ENCODE results near the gene POU3F3.

GRCh38 chr2:104866122-104866864, 12.4 kb downstream of the POU3F3 start:
- TF ChIP-seq EZH2 (IDR thresholded peaks at IDR 0.05) (no peak), SIN3A (IDR thresholded peaks at IDR 0.05; ENCODE audit: low read depth) (no peak), RAD21 (IDR thresholded peaks at IDR 0.05; ENCODE audit: low read depth) (no peak), ZFX (IDR thresholded peaks at IDR 0.05) (no peak), ZNF274 (IDR thresholded peaks at IDR 0.05; ENCODE audit: low read depth, low read length) (no peak), MAX (IDR thresholded peaks at IDR 0.05) (no peak), EZH2phosphoT487 (IDR thresholded peaks at IDR 0.05; ENCODE audit: borderline replicate concordance) (no peak), TCF7L2 (IDR thresholded peaks at IDR 0.05; ENCODE audit: borderline replicate concordance, extremely low read depth, insufficient read depth, insufficient read length) (no peak)
- TF ChIP-seq, protein P1, sequence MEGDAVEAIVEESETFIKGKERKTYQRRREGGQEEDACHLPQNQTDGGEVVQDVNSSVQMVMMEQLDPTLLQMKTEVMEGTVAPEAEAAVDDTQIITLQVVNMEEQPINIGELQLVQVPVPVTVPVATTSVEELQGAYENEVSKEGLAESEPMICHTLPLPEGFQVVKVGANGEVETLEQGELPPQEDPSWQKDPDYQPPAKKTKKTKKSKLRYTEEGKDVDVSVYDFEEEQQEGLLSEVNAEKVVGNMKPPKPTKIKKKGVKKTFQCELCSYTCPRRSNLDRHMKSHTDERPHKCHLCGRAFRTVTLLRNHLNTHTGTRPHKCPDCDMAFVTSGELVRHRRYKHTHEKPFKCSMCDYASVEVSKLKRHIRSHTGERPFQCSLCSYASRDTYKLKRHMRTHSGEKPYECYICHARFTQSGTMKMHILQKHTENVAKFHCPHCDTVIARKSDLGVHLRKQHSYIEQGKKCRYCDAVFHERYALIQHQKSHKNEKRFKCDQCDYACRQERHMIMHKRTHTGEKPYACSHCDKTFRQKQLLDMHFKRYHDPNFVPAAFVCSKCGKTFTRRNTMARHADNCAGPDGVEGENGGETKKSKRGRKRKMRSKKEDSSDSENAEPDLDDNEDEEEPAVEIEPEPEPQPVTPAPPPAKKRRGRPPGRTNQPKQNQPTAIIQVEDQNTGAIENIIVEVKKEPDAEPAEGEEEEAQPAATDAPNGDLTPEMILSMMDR (IDR thresholded peaks at IDR 0.05 in 2 of 3, conservative IDR thresholded peaks at IDR 0.05 in 1 of 3; ENCODE audit: borderline replicate concordance in 1 of 3, insufficient read depth in 1 of 3, low read depth in 2 of 3, low read length in 2 of 3), result no peak

Measured in HCT116 (cell line).